GM19238 (cell line): ENCODE measurements around the gene GMPPB.
A peak's percentile ranks its signal among the peaks of the same experiment; 100 is the strongest.

Experiments
- DNase-seq: peaks from one replicate; pipeline ENCODE4 v3.0.0; 2011; ENCODE audit warnings: low spot score; ENCODE audit not compliant: insufficient read length

GMPPB gene

DNA sequence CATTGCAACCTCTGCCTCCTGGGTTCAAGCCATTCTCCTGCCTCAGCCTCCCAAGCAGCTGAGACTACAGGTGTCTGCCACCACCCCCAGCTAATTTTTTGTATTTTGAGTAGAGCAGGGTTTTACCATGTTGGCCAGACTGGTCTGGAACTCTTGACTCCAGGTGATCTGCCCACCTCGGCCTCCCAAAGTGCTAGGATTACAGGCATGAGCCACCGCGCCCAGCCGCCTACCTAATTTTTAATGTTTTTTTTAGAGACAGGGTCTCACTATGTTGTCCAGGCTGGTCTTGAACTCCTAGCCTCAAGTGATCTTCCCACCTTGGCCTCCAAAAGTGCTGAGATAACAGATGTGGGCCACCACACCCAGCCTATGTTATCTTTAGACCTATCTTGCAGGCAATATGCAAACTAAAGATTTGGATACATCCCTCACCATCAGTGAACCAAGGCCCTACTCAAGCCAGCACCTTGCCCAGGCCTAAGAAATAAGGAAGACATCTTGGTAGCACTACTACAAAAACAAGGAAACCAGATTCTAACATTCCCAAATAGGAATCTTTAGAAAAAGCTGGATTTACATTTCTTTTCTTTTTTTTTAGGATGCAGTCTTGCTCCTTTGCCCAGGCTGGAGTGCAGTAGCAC lies 6.3 kb upstream of the GMPPB start:
- DNase-seq, result no peak

DNA sequence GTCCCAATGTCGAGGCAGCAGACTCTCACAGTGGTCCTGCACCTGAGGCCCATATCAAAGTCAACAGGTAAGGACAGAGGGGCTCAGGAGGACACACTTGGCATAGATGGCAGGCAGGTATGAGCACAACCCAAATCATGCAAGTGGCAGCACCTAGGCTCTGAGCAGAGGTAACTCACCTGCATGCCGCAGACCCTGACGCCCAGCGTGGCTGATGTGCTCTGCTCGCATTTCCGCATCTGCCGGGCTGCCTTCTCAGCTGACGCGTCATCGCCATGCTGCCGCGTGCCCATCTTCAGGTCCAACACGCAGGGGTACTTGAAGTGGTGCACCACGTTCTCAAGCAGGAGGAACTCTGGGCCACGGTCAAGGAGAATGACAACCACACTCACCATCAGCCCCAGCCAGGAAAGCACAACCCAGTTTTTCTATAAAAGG lies 4.2 kb upstream of the GMPPB start:
- no peak for DNase-seq

DNA sequence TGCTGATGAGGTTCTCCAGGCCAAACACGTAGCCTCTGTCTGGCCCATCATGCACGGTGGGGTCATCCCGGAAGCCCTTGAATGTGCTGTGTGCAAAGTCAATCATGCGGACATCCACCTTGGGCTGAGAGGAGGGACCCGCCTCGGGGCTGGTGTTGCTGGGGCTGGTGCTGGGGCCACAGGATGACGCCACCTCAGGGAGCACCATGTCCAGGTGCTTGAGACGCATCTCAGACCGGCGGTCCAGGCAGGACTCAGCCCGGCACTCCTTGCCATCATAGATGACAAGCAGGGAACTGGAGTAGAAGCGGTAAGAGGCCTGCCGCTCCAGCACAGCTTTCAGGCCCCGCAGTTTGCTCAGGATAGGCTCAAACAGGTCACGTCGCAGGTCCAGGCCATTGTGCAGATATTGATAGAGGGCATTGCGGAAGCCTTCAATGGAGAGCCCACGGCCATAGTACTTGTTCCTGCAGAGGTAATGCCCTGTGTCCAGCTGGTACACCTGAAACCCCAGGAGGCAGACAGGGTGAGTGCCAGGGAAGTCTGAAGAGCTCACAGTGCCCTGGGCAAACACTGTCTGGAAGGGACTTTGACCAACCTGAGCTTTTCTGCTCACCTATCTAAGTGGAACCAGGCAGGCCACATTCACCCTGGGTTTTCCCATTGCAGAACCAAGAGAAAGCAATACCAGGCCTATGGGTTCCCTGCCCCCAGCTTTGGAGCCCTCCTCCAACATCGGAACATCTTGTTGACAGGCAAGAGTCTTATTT lies 3.6 kb upstream of the GMPPB start:
- DNase-seq, result no peak

DNA sequence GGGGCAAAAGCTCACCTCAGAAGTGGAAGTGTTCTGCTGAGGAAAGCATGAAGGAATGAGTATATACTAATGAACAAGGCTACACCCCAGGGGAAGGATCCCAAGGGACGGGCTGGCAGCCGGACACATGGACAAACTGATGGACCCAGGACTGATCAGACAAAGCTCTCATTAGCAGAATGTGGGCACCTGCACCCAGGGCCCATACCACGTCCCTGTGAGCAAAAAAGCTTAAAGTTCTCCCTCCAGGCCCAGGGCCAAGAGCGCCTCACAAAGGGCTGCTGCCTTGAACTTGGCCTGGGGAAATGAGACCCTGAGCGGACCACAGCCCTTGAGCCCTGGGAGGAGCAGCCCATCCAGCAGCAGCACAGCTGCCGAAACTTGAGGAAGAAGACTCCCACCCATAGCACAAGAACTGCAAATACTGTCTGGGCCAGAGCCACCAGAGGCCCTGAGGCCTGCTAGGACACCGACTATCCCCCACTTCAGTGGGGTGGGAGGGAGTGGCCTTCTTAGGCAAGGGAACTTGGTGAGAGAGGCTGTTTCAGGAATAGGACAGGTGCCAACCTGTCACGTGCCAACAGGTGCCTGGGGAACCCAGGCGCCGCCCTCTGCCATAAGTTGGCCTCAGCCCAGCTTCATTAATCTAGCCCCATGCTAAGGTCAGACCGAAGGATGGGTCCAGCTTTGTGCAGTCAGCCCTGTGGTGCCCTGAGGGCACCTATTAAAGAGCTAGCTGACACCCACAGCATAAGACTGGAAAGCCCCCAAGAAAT lies 2.3 kb upstream of the GMPPB start:
- no peak for DNase-seq

DNA sequence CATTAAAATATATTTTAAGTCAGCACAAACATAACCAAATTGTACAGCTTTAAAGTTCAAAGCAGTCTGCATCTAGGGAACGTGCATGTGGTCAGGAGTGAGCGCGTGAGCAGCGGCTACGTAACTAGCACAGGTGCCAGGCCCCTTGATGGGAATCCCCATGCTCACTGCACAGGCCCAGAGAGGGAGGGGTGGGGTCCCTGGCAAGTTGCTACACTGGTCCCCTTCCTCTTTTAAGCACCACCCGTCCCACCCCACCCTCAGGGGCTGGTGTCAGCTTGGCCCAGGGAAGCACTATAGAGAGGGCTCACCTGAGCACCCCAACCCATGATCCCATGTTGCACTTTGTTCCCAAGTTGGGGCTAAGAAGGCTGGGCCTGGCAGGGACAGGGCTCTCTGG lies 835 bp upstream of the GMPPB start:
- DNase-seq, result no peak

DNA sequence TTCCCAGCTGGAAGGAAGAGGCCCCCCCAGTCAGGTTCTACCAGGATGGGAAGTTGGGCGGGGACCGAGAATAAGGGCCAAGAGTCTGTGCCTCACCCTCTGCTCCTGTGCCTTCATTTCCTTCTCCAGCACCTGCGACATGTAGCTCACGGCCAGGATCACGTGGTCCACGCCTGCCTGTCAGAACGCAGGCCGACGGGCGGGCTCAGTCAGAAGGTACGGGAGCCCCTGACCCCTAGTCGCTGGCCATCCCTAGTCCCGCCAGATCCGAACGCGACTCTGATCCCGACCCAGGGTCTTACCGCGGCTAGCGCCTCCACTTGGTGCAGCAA lies 489 bp downstream of the GMPPB start:
- DNase-seq, result peak; percentile 46

DNA sequence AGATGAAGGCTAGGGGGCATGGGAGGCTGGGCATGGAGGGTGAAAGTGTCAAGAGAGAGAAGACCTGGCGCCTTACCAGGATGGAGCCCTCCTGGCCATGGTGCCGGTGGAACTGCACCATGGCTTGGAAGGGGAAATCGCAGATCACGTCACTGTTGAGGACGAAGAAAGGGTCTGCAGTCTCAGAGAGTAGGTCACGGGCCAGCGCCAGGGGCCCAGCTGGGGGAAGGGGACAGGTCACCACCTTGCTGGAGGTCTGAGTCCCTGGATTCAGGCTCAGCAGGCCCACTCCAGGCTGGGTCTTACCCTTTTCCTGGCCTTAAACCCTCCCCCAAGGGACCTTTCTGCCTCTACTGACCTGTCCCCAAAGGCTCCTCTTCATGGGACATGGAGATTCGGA lies 855 bp downstream of the GMPPB start:
- no peak for DNase-seq

DNA sequence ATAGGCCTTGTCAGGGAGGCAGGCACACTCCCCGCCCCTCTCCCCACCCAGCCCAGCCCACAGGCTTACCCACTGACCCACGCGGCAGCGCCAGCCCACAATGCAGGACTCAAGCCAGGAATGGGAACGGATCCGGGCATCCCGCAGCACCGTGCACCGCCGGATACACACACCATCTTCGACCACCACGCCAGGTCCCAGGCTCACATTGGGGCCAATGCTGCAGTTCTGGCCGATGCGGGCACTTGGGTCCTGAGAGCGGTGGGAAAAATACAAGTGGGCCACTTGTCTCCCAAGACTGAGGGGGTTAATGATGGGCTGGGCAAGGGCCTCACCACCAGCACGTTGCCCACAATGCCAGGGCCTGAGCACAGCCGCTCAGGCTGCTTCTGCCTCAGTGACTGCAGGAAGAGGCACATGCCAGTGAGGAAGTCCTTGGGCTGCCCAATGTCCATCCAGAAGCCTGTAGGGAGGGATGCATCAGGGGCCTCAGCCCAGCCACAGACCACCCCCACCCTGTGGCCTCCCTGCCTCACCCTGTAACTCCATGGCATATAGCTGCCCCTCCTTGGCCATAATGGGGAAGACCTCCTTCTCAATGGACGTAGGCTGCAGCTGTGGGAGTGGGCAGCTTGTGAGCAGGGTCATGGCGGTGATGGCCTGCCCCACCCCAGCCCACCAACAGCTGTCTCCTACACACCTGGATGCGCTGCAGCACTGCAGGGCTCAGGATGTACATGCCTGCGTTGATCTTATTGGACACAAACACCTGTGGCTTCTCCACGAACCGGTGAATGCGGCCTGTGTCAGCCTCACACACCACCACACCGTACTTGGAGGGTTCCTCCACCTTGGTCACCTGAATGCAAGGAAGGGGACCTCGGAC lies 1.6 kb downstream of the GMPPB start:
- no peak for DNase-seq

DNA sequence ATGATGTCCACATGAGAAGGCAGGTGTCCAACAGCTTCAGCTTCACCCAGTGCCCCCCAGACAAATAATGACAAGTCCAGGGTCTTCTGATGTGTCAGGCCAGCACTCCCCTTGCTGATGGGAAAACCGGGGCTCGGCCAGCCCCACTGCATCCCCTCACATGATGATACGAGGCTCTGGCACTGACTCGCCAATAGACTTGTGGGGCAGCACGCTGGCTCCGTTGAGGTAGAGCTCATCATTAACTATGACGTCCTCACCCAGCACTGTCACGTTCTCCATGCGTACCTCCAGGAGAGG lies 2.2 kb downstream of the GMPPB start:
- no peak for DNase-seq

DNA sequence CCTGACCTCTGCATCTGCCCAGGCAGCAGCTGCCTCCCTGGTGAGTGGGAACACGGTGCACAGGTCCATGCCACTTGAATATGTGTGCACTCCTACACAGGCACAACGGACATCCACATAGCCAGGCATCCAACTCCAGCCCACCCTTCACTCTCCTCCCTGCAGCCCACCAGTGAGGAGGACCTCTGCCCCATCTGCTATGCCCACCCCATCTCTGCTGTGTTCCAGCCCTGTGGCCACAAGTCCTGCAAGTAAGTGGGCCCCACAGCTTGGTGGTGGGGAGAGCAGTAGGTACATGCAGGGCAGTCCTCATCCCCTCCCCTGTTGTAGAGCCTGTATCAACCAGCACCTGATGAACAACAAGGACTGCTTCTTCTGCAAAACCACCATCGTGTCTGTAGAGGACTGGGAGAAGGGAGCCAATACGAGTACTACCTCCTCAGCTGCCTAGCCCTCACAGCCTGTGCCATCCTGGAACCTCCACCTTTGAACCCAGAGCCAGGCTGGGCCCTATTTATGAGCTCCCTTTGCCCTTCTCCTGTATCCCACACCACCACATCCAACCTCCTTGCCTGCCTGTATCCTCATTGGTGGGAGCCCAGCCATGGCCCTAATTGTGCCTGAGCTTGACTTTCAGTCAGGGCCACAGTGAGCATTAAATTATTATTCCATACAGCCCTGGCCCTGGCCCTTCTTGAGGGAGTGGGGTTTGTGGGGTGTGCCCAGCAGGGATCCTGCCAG lies 2.7 kb downstream of the GMPPB start:
- DNase-seq, result no peak

DNA sequence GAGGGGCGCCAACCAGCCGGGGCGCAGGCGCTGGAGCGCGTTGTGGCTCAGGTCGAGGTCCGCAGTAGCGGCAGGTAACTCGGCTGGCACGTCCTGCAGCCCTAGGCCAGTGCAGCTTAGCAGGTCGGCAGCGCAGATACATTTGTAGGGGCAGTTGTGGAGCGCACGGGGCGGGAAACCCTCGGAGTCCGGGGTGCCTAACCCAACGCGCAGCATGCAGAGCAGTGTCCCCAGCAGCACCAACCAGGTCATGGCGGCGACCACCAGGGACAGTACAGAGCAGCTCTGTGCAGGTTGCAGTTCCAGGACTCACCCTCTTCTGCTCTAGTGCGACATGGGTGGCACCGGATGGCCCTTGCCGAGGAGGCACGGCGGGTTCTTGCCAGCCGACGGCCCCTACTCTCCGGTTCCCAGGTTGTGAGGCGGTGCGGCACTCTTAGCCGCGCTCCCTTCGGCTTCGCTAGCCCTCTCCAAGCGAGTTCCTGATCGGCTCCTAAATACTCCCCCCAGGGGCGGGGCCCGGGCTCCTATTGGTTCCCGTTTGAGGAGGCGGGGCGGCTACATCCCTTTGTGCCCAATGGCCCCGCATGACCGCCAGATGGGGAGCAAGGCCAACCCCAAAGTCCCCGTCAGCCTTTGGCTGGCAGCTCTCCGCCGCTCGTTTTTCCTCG lies 4.4 kb downstream of the GMPPB start, which contains the start of gene AMIGO3:
AMIGO3 (minus strand) TSS at position 471 of the 671 bp plus-strand sequence; CDS start at position 252, 219 bp downstream.
- peak; percentile 96 for DNase-seq

DNA sequence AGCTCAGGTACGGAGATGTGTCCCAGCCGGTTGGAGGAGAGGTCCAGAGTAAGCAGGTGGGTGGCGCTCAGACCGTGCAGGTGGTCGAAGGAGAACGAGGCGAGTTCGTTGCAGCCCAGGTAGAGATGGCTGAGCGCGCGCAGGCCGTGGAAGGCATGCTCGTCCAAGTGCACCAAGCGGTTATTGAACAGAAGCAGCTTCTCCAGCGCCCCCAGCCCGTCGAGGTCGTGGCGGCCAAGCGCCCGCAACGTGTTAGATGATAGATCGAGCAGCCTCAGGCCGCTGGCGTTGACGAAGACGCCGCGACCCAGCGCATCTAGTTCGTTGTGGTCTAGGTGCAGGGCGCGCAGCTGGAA lies 4.9 kb downstream of the GMPPB start:
- no peak for DNase-seq

DNA sequence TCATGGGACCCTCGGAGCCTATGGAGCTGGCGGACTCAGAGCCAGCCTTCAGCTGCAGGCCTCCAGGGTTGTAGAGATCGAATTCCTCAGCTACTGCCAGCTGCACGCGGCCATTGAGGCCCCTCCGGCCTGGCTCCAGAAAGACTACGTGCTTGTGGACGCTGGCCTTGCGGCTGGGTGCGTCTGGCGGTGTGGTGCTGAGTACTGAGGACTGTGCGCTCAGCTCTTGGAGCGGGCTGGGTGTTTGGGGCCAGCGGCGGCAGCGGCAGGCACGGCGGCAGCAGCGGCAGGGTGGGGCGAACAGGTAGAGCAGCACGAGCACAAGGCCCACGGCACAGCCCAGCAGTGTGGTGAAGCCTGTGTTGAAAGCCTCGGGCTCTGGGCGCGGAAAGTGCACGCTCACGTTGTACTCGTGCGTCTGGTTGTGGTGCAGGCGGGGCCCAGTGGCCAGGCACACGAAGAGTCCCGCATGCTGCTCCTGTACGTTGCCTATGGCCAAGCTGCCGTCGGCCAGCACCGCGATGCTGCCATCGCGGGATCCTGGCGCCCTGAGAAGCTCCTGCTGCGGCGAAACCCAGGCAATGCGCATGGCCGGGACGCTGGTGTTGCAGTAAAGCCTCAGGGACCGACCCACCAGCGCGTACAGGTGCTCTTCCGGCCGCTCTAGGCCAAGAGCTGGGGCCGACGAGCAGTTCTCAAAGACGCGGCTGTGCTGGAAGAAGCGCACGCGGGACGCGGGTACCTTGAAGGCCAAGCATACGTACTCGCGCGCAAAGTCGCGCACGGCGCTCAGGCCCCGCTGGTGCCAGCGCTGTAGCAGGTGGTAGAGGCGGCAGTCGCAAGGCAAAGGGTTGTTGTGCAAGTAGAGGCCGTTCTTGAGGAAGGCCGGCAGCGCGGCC lies 5.5 kb downstream of the GMPPB start:
- no peak for DNase-seq

DNA sequence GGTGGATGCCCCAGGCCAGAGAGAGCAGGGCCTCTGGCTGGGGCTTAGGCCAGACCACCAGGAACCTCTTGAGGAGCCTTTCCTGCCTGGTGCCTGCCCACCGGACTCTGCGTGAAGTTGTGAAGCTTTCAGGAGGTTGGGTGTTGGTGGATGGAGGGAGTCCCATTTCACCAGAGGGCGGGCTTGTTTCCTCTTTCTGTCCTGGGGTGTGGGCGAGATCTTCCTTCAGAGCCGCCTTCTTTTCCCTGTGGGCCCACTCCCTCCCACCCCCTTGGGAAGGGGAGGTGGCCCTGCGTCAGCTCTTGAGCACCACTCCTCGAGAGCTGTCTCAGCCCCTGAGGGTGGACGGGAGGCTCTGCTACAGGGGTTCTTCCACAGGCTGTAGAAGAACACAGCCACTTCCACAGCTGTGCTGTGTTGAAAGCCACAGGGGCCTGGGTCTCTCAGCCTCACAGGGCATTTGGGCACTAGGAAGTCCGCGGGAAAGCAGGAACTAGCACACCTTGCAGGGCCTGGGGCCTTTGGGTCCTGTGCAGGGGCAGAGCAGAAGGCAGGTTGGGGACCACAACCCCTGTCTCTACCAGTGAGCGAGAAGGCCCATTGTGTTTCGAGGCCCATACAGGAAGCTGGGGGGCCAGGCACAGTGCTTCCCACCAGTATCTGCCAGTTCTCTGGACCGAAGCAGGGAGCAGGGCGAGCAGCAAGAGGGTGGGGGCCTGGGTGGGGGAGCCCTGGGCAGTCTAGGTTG lies 6.4 kb downstream of the GMPPB start:
- DNase-seq, result no peak

DNA sequence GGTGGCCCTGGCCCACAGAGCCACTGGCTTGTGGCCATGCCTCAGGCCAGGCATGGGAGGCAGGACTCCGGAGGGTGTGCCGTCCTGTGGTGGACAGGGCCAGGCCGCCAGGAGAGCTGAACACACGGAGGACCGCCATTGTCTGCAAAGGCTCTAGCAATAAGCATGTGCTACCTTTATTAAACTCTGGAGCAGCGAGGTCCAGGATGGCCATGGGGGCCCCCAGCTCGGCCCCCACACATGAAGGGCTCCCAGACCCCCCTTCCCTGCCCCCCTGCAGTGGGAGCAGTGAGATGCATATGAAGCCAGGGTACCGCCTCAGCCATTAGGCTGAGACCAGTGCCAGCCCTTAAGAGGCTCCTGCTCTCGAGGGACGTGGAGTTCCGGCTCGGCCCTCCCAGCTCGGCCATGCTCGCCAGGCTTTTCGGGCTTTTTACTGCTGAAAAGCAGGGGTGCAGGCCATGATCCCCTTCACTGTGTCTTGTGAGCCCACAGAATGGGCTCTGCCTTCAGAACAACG lies 7.0 kb downstream of the GMPPB start:
- DNase-seq, result no peak

DNA sequence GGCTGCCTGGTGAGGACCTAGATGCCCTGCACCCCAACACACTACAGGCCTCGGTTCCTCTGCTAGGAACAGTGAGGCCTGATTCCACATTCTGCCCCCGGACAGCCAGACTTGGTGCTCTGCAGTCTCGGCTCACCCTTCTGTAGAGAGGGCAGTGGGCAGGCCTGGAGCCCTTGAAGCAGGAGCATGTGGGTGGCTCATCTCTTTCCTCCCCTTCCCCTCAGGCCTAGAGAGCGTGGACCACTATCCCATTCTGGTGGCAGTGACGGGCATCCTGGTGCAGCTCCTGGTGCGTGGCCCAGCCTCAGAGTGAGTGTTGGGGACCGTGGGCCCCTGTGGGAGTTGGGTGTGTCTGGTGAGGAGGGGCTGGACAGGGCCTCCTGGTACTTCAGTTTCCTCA lies 7.6 kb downstream of the GMPPB start:
- no peak for DNase-seq

DNA sequence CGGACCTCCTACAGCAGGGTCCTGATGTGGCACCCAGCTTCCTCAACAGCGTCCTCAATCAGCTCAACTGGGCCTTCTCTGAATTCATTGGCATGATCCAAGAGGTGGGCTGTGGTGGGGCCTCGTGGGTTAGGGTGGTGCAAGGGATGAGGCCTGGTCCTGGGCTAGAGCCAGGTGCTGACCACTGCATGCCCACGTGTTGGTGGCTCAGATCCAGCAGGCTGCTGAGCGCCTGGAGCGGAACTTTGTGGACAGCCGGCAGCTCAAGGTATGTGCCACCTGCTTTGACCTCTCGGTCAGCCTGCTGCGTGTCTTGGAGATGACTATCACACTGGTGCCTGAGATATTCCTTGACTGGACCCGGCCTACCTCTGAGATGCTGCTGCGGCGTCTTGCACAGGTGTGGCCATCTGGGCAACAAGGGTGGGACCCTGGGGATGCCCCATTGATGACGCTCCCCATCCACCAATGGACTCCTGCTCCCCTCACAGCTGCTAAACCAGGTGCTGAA lies 8.1 kb downstream of the GMPPB start:
- no peak for DNase-seq
